Measurements from ENCODE around the gene RBPJ.

- TF ChIP-seq CTCF (conservative IDR thresholded peaks at IDR 0.05 in 1 of 2, IDR thresholded peaks at IDR 0.05 in 1 of 2; ENCODE audit: low read depth in 1 of 2, low read length in 2 of 2) (no peak), EZH2 (IDR thresholded peaks at IDR 0.05; ENCODE audit: low read length, missing control alignments) (no peak)
Measured at GRCh38 chr4:26441771-26442170, 121.0 kb downstream of the RBPJ start.
